WI38 (cell line): Measurements from ENCODE around the gene FOXL1.

Source experiments
- H3K4me3 ChIP-seq: 2 replicates; pipeline ENCODE4 v1.5.1; 2011; ENCODE audit warnings: low read depth, mild to moderate bottlenecking, control low read depth, low read length
- CTCF ChIP-seq: IDR thresholded peaks from 2 replicates; pipeline ENCODE4 v1.5.1; 2012; ENCODE audit warnings: low read depth, mild to moderate bottlenecking, control low read depth, low read length

The FOXL1 gene

GRCh38 chr16:86594721-86595120 lies 16.4 kb downstream of the FOXL1 start:
- TF ChIP-seq CTCF, result no peak
- no peak overlapping the region for H3K4me3 ChIP-seq

- no peak overlapping the region for H3K4me3 ChIP-seq
- TF ChIP-seq CTCF, result no peak
Measured at GRCh38 chr16:86595983-86596605, 17.7 kb downstream of the FOXL1 start.

- no peak for TF ChIP-seq CTCF
- H3K4me3 ChIP-seq, result no peak overlapping the region
Measured at GRCh38 chr16:86597126-86597879, 19.0 kb downstream of the FOXL1 start.

- H3K4me3 ChIP-seq, result no peak overlapping the region
- no peak for TF ChIP-seq CTCF
Measured at GRCh38 chr16:86597880-86598606, 19.7 kb downstream of the FOXL1 start.

GRCh38 chr16:86598607-86599565 lies 20.5 kb downstream of the FOXL1 start:
- H3K4me3 ChIP-seq, result no peak overlapping the region
- no peak for TF ChIP-seq CTCF

- TF ChIP-seq CTCF, result no peak
Measured at GRCh38 chr16:86601356-86601755, 23.0 kb downstream of the FOXL1 start.

More at GRCh38 chr16:86601356-86601755, 23.0 kb downstream of the FOXL1 start:
- H3K4me3 ChIP-seq, result no peak overlapping the region
